A673 (cell line): Measurements from ENCODE around the gene ERP44.

ENCODE experiments used
- EZH2 ChIP-seq: fragments of 200-600 bp; sonication (generic); IDR thresholded peaks from 2 replicates; pipeline ENCODE4 v1.6.1; 2017; ENCODE audit warnings: borderline replicate concordance, low read depth, mild to moderate bottlenecking, mixed read lengths, antibody characterized with exemption, low read length; ENCODE audit not compliant: poor library complexity, severe bottlenecking
- TF ChIP-seq, protein P1 (sequence below): fragments of 300-800, 200-600 bp; sonication (generic); conservative IDR thresholded peaks from 2 replicates; pipeline ENCODE4 v1.5.1; 2017; ENCODE audit warnings: low read depth, mild to moderate bottlenecking, antibody characterized with exemption, low read length, moderate library complexity, mixed read lengths

DNA sequence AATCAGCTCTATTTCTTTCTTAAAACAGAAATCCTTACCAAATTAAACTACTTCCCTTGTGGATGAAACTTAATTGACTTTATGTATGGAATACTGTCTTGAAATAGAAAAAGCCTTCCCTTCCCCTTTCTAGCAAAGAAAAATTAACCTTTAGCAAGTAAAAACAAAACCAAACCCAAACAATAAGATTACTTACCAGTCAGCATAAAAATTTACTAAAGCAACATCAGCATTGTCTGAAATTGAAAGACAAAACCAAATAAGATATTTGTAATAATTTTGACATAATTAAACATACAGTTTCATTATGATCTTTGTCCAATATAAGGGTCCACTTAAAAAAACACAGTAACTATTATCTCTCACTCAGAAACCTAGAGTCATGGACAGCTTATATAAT is 41.2 kb downstream of the ERP44 start:
- TF ChIP-seq, protein P1, sequence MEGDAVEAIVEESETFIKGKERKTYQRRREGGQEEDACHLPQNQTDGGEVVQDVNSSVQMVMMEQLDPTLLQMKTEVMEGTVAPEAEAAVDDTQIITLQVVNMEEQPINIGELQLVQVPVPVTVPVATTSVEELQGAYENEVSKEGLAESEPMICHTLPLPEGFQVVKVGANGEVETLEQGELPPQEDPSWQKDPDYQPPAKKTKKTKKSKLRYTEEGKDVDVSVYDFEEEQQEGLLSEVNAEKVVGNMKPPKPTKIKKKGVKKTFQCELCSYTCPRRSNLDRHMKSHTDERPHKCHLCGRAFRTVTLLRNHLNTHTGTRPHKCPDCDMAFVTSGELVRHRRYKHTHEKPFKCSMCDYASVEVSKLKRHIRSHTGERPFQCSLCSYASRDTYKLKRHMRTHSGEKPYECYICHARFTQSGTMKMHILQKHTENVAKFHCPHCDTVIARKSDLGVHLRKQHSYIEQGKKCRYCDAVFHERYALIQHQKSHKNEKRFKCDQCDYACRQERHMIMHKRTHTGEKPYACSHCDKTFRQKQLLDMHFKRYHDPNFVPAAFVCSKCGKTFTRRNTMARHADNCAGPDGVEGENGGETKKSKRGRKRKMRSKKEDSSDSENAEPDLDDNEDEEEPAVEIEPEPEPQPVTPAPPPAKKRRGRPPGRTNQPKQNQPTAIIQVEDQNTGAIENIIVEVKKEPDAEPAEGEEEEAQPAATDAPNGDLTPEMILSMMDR, result no peak
- no peak for TF ChIP-seq EZH2
